Suprapubic skin (tissue), 4 donors: ENCODE measurements around the gene ITGAL. TPM values are rescaled to one million over a fixed set of nuclear protein-coding genes. Genes with fewer than 3 reads are reported as not detected.
A peak's percentile ranks its signal among the peaks of the same experiment; 100 is the strongest.

Source experiments
- DNase-seq, 2 donors: peaks; one replicate each; pipeline ENCODE4 v3.0.0-alpha.2; 2019; ENCODE audit warnings: low spot score in 2 of 2
- H3K27ac ChIP-seq: fragments of 200-600 bp; sonication (generic); one replicate; pipeline ENCODE4 v1.5.1; 2019
- H3K27me3 ChIP-seq: fragments of 200-600 bp; sonication (generic); one replicate; pipeline ENCODE4 v1.5.1; 2019
- H3K36me3 ChIP-seq: fragments of 200-600 bp; sonication (generic); one replicate; pipeline ENCODE4 v1.5.1; 2019
- H3K4me1 ChIP-seq: fragments of 200-600 bp; sonication (generic); one replicate; pipeline ENCODE4 v1.5.1; 2019
- H3K4me3 ChIP-seq: fragments of 200-600 bp; sonication (generic); one replicate; pipeline ENCODE4 v1.5.1; 2019; ENCODE audit warnings: mild to moderate bottlenecking
- H3K9me3 ChIP-seq: fragments of 200-600 bp; sonication (generic); one replicate; pipeline ENCODE4 v1.5.1; 2019
- EP300 ChIP-seq: sonication (generic); formaldehyde crosslinking; IDR thresholded peaks from one replicate; pipeline ENCODE4 v1.6.1; 2017; ENCODE audit warnings: antibody characterized with exemption
- POLR2A ChIP-seq, 2 donors: fragments of 450-650 bp; IDR thresholded peaks; one replicate each; pipeline ENCODE4 v1.6.1; 2017; ENCODE audit warnings: antibody characterized with exemption in 2 of 2, mild to moderate bottlenecking in 2 of 2, moderate library complexity in 2 of 2
- POLR2AphosphoS5 ChIP-seq, 3 donors: sonication (generic); formaldehyde crosslinking; IDR thresholded peaks; one replicate each; pipeline ENCODE4 v1.6.1; 2017; ENCODE audit warnings: antibody characterized with exemption in 3 of 3
- WGBS: methylation state at CpG from one replicate; pipeline ENCODE4 v1.1.5; 2018; 5-methylcytosine and 5-hydroxymethylcytosine counted together
- total RNA-seq, 4 donors: library from RNA; depleted of rRNA; stranded (reverse); fragments of >200 nt; gene quantifications; one replicate each; pipeline ENCODE4 v1.1.0, GENCODE V29; 2016
- TF ChIP-seq, protein P1 (sequence below), 2 donors: fragments of 200-600 bp in 1 of 2; fragments of 450-650 bp in 1 of 2; sonication (generic) in 1 of 2; IDR thresholded peaks; one replicate each; pipeline ENCODE4 v1.5.1; 2016 to 2019; ENCODE audit warnings: antibody characterized with exemption in 2 of 2, mild to moderate bottlenecking in 1 of 2, moderate library complexity in 1 of 2

Gene ITGAL
- total RNA-seq: 1 to 10 TPM in 2 of 4 donors, under 1 TPM in 2; 0.47 to 4.3 (median 1.9) TPM

DNA sequence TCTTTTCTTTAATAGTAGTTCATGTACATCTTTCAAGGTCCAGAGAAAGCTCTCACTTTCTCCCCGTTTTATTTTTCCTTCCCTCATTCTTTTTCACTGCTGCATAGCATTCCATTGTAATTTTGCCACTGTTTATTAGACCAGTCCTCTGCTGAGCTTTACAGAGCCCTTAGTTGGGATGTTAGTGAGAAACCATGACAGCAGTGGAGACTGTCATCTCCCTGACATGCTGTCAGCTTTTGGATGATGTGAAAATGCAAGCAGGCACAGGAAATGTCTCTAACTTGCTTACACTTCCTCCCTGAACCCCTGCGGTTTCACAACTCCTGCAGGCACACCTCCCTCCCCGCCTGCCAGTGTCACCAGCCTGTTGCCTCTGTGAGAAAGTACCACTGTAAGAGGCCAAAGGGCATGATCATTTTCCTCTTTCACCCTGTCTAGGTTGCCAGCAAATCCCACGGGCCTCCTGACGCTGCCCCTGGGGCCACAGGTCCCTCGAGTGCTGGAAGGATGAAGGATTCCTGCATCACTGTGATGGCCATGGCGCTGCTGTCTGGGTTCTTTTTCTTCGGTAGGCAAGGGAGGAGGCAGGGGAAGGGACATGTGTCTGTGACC, at the start of gene ITGAL:
Gene ITGAL, plus strand, starts transcription at position 415 of the 615 bp plus-strand sequence. Its CDS starts 96 bp downstream, at position 511.
- WGBS: 60% methylated on average over 8 of the region's 8 CpGs
- H3K4me1 ChIP-seq: no peaks in the 10 kb centered on the region
- DNase-seq: no peak
- no peaks in the 10 kb centered on the region for H3K9me3 ChIP-seq
- peaks cover 25% of the 10 kb centered on the region for H3K27me3 ChIP-seq
- TF ChIP-seq POLR2AphosphoS5 (IDR thresholded peaks at IDR 0.05) (no peak), POLR2A (IDR thresholded peaks at IDR 0.05) (peak in 1 of 2 donors; percentile 21)
- H3K27ac ChIP-seq: no peak within 1 kb of the TSS
- H3K4me3 ChIP-seq: peak within 1 kb of the TSS; percentile 12
- no peaks in the 10 kb centered on the region for H3K36me3 ChIP-seq

- TF ChIP-seq POLR2AphosphoS5 (IDR thresholded peaks at IDR 0.05): no peak
- Histone ChIP-seq H3K27ac (no peak overlapping the region), H3K27me3 (no peaks in the 10 kb centered on the region), H3K36me3 (peaks cover 19% of the 10 kb centered on the region), H3K9me3 (no peaks in the 10 kb centered on the region), H3K4me1 (peaks cover 21% of the 10 kb centered on the region), H3K4me3 (no peak overlapping the region)
- DNase-seq: no peak
- 92% methylated on average over 4 of the region's 4 CpGs for WGBS
These were observed 44.5 kb upstream of the ITGAL start for GRCh38 chr16:30428055-30428454.

- TF ChIP-seq, protein P1, sequence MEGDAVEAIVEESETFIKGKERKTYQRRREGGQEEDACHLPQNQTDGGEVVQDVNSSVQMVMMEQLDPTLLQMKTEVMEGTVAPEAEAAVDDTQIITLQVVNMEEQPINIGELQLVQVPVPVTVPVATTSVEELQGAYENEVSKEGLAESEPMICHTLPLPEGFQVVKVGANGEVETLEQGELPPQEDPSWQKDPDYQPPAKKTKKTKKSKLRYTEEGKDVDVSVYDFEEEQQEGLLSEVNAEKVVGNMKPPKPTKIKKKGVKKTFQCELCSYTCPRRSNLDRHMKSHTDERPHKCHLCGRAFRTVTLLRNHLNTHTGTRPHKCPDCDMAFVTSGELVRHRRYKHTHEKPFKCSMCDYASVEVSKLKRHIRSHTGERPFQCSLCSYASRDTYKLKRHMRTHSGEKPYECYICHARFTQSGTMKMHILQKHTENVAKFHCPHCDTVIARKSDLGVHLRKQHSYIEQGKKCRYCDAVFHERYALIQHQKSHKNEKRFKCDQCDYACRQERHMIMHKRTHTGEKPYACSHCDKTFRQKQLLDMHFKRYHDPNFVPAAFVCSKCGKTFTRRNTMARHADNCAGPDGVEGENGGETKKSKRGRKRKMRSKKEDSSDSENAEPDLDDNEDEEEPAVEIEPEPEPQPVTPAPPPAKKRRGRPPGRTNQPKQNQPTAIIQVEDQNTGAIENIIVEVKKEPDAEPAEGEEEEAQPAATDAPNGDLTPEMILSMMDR (IDR thresholded peaks at IDR 0.05): no peak
- no peak for TF ChIP-seq EP300
- no peak for TF ChIP-seq POLR2A (IDR thresholded peaks at IDR 0.05)
- no peak for TF ChIP-seq POLR2AphosphoS5 (IDR thresholded peaks at IDR 0.05)
- H3K36me3 ChIP-seq: peaks cover 6% of the 10 kb centered on the region
- peak overlapping the region; percentile 57 for H3K4me3 ChIP-seq
- no peaks in the 10 kb centered on the region for H3K27me3 ChIP-seq
- peaks cover 21% of the 10 kb centered on the region for H3K4me1 ChIP-seq
- no peak for DNase-seq
- no peaks in the 10 kb centered on the region for H3K9me3 ChIP-seq
- H3K27ac ChIP-seq: peak overlapping the region; percentile 46
- 0% methylated on average over 11 of the region's 11 CpGs for WGBS
These were observed 43.2 kb upstream of the ITGAL start for GRCh38 chr16:30429418-30429677.

DNA sequence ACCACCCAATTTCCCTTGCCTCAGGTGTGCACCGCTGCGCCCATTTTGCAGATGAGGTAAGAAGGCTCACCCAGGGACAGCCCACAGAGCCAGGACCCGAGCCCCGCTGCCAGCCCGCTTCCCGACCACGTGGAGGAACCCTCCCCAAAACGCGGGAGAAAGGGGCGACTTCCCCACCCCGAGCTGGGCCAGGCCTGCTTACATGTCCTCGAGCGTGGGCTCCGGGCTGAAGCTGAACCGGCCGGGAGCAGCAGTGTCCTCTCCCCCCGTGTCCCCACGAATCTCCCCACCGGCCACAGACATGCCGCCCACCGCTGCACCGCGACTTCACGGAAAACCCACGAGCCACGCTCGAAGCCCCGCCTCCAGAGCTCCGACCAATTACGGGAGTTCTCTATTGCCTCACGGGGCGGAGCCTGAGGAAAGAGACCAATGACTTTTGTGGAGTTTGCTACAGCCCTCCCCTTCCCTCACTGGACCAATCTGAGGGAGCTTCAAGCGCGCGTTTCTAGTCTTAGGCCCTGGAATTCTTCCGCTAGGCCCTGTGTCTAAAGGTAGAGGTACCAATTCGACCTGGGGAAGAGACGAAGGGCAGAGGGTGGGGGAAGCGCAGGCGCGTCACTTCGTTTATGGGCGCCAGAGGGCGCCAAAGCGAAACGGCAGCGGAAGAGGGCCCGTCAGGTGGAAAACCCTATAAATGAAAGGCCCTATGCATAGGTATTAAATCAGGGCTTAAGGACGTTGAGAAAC, 42.7 kb upstream of the ITGAL start, which contains the start of gene DCTPP1:
Gene DCTPP1, minus strand, starts transcription at position 353 of the 750 bp plus-strand sequence. Its CDS starts 50 bp downstream, at position 303.
- TF ChIP-seq POLR2A (IDR thresholded peaks at IDR 0.05) (no peak), POLR2AphosphoS5 (IDR thresholded peaks at IDR 0.05) (peak in 2 of 3 donors; percentile 59 to 88), EP300 (no peak)
- TF ChIP-seq, protein P1 (IDR thresholded peaks at IDR 0.05): peak; percentile 69 to 81

DNA sequence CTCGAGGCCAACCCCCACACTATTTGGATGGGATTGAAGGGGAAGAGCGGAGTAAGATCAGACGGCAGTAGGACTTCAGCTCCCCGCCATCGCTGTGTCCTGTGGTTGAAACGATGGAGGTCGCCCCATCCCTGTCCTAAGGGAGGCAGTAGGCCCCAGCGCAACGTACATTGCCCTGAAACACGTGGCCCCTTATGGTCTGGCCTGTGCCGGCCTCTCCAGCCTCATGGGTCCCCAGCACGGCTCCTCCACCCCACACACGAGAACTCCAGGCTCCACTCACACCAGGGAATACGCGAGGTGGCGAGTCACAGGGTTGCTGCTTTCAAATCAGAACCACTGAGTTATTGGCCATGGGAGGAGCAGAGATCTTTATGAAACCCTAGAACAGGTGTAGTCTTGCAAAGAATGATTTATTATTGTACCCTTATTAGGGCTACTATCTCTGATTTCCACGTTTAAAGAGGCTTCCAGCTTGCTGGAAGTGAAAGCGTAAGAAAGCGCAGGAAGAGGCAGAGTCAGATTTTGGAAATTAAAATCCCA, 42.0 kb upstream of the ITGAL start:
- no peaks in the 10 kb centered on the region for H3K36me3 ChIP-seq
- no peaks in the 10 kb centered on the region for H3K9me3 ChIP-seq
- DNase-seq: peak in 1 of 2 donors; percentile 69
- peaks cover 21% of the 10 kb centered on the region for H3K4me1 ChIP-seq
- no peaks in the 10 kb centered on the region for H3K27me3 ChIP-seq
- H3K27ac ChIP-seq: no peak overlapping the region
- no peak for TF ChIP-seq POLR2A (IDR thresholded peaks at IDR 0.05)
- TF ChIP-seq EP300: no peak
- TF ChIP-seq, protein P1 (IDR thresholded peaks at IDR 0.05): no peak
- no peak for TF ChIP-seq POLR2AphosphoS5 (IDR thresholded peaks at IDR 0.05)
- H3K4me3 ChIP-seq: peak overlapping the region; percentile 57
- 61% methylated on average over 13 of the region's 19 CpGs for WGBS

More for the DNA sequence above, 42.7 kb upstream of the ITGAL start, which contains the start of gene DCTPP1:
- under 1% methylated on average over 46 of the region's 49 CpGs for WGBS
- Histone ChIP-seq H3K4me3 (peak within 1 kb of the TSS; percentile 57), H3K9me3 (no peaks in the 10 kb centered on the region), H3K4me1 (peaks cover 21% of the 10 kb centered on the region), H3K27me3 (no peaks in the 10 kb centered on the region), H3K36me3 (peaks cover 1% of the 10 kb centered on the region), H3K27ac (peak within 1 kb of the TSS; percentile 46)
- DNase-seq: peak; percentile 97 to 98

GRCh38 chr16:30434852-30435251, 37.7 kb upstream of the ITGAL start:
- no peaks in the 10 kb centered on the region for H3K9me3 ChIP-seq
- no peak for DNase-seq
- no peak overlapping the region for H3K4me3 ChIP-seq
- no peak overlapping the region for H3K27ac ChIP-seq
- TF ChIP-seq POLR2AphosphoS5 (IDR thresholded peaks at IDR 0.05) (no peak), POLR2A (IDR thresholded peaks at IDR 0.05) (no peak), EP300 (no peak)
- TF ChIP-seq, protein P1 (IDR thresholded peaks at IDR 0.05): no peak
- H3K27me3 ChIP-seq: no peaks in the 10 kb centered on the region
- H3K4me1 ChIP-seq: peaks cover 5% of the 10 kb centered on the region
- H3K36me3 ChIP-seq: no peaks in the 10 kb centered on the region
- WGBS: 53% methylated on average over 4 of the region's 4 CpGs
